MM.1S (cell line): ENCODE results near the gene JAG2.

Experiments
- CTCF ChIP-seq: fragments of 300-600 bp; sonication (generic); IDR thresholded peaks from 2 replicates; pipeline ENCODE4 v1.5.1; 2016; ENCODE audit warnings: antibody characterized with exemption, low read length, mixed read lengths
- EZH2phosphoT487 ChIP-seq: fragments of 300-600 bp; sonication (generic); IDR thresholded peaks from 2 replicates; pipeline ENCODE4 v1.6.1; 2018; ENCODE audit warnings: antibody characterized with exemption, low read length

- TF ChIP-seq CTCF (no peak), EZH2phosphoT487 (no peak)
Measured at GRCh38 chr14:105208738-105209075, 40.1 kb upstream of the JAG2 start.
